A549 (cell line): ENCODE data around the gene NGLY1. TPM values are rescaled to one million over a fixed set of nuclear protein-coding genes. Genes with fewer than 3 reads are reported as not detected.

ENCODE experiments used
- ATAC-seq, 2 experiments: fragments of 200-7000 bp in 1 of 2; fragments of >200 bp in 1 of 2; cut with Nextera tagmentation in 1 of 2; cut with Tn5 transposase in 1 of 2; 3 replicates each; pipeline versions ENCODE4 v1.8.0 to v1.9.1; 2018 to 2020; ENCODE audit warnings: mild to moderate bottlenecking in 1 of 2, moderate library complexity in 1 of 2
- CTCF ChIA-PET: fragments of 300-600 bp; sonication (Branson Sonifier 250); formaldehyde crosslinking; extraction: SDS; loops from one replicate; lab custom pipeline; 2021; ENCODE audit warnings: antibody characterized with exemption, inconsistent platforms; lab: Yijun Ruan, JAX
- POLR2A ChIA-PET: fragments of 350-600 bp; formaldehyde crosslinking; extraction: SDS; loops from one replicate; lab custom pipeline; 2021; ENCODE audit warnings: antibody characterized with exemption, inconsistent platforms; lab: Yijun Ruan, JAX
- DNase-seq, 2 experiments: peaks; one replicate each; pipeline versions ENCODE4 v3.0.0 to v3.0.0-alpha.2; 2011 to 2016; ENCODE audit warnings: low read depth in 1 of 2, low spot score in 1 of 2
- FAIRE-seq: peaks from 2 replicates; lab custom pipeline; 2011; peaks lifted over from hg19 to GRCh38; lab: Jason Lieb, UNC
- H3K27ac ChIP-seq, 2 experiments: fragments of >200 bp; sonication (Bioruptor Twin); formaldehyde crosslinking; 3 replicates each; pipeline ENCODE4 v1.5.1; 2016 to 2017
- H3K4me1 ChIP-seq: fragments of >200 bp; sonication (Bioruptor Twin); formaldehyde crosslinking; 3 replicates; pipeline ENCODE4 v1.6.1; 2016
- H3K4me2 ChIP-seq: fragments of >200 bp; sonication (Bioruptor Twin); formaldehyde crosslinking; 3 replicates; pipeline ENCODE4 v1.6.1; 2016
- H3K4me3 ChIP-seq: fragments of >200 bp; sonication (Bioruptor Twin); formaldehyde crosslinking; 3 replicates; pipeline ENCODE4 v1.5.1; 2016
- H3K9me3 ChIP-seq: fragments of >200 bp; sonication (Bioruptor Twin); formaldehyde crosslinking; 3 replicates; pipeline ENCODE4 v1.6.1; 2016
- ATOH8 ChIP-seq: fragments of 250-450 bp; sonication (Bioruptor Pico); IDR thresholded peaks from 2 replicates; pipeline ENCODE4 v1.5.0; 2020; ENCODE audit warnings: low read depth, mild to moderate bottlenecking, moderate library complexity
- BCL3 ChIP-seq: fragments of >200 bp; sonication (Bioruptor Twin); formaldehyde crosslinking; IDR thresholded peaks from 3 replicates; pipeline ENCODE4 v1.6.1; 2016
- CBX8 ChIP-seq: fragments of 200-600 bp; sonication (generic); IDR thresholded peaks from 2 replicates; pipeline ENCODE4 v1.6.1; 2016
- CTCF ChIP-seq: fragments of >200 bp; sonication (Bioruptor Twin); formaldehyde crosslinking; IDR thresholded peaks from 3 replicates; pipeline ENCODE4 v1.5.1; 2016
- FOXS1 ChIP-seq: fragments of 250-450 bp; sonication (Bioruptor Pico); IDR thresholded peaks from 2 replicates; pipeline ENCODE4 v1.5.0; 2020; ENCODE audit warnings: mild to moderate bottlenecking, moderate library complexity
- HMGXB4 ChIP-seq: fragments of 250-450 bp; sonication (Bioruptor Pico); IDR thresholded peaks from 2 replicates; pipeline ENCODE4 v1.5.0; 2021; ENCODE audit warnings: mild to moderate bottlenecking, moderate library complexity, borderline replicate concordance
- JUN ChIP-seq, 2 experiments: fragments of >200 bp; sonication (Bioruptor Twin); formaldehyde crosslinking; IDR thresholded peaks; 2 replicates in 1 of 2; 3 replicates in 1 of 2; pipeline ENCODE4 v1.6.1; 2016 to 2017
- JUNB ChIP-seq: fragments of >200 bp; sonication (Bioruptor Twin); formaldehyde crosslinking; IDR thresholded peaks from 2 replicates; pipeline ENCODE4 v1.6.1; 2016
- KDM1A ChIP-seq: fragments of 200-600 bp; sonication (generic); IDR thresholded peaks from 2 replicates; pipeline ENCODE4 v1.6.1; 2016; ENCODE audit warnings: low read depth, mild to moderate bottlenecking
- NPAS2 ChIP-seq: fragments of 250-450 bp; sonication (Bioruptor Pico); IDR thresholded peaks from 2 replicates; pipeline ENCODE4 v1.8.0; 2022; ENCODE audit warnings: mild to moderate bottlenecking, moderate library complexity, borderline replicate concordance
- PBX3 ChIP-seq: IDR thresholded peaks from 2 replicates; pipeline ENCODE4 v1.6.1; 2012
- POLR2A ChIP-seq: IDR thresholded peaks from 2 replicates; pipeline ENCODE4 v1.6.1; 2012; ENCODE audit warnings: mild to moderate bottlenecking, low read length
- RARB ChIP-seq: fragments of 250-450 bp; sonication (Bioruptor Pico); IDR thresholded peaks from 2 replicates; pipeline ENCODE4 v1.8.0; 2021; ENCODE audit warnings: mild to moderate bottlenecking, moderate library complexity
- RCOR1 ChIP-seq: fragments of 150-350 bp; IDR thresholded peaks from 2 replicates; pipeline ENCODE4 v1.6.1; 2014; ENCODE audit warnings: antibody characterized with exemption, low read length, low read depth
- REST ChIP-seq: fragments of 200-600 bp; sonication (generic); IDR thresholded peaks from 2 replicates; pipeline ENCODE4 v1.6.1; 2016; ENCODE audit warnings: antibody characterized with exemption, mild to moderate bottlenecking, moderate library complexity
- RFX5 ChIP-seq: fragments of 450-650 bp; IDR thresholded peaks from 2 replicates; pipeline ENCODE4 v1.7.1; 2014; ENCODE audit warnings: antibody characterized with exemption, mild to moderate bottlenecking, moderate library complexity
- SMC3 ChIP-seq: fragments of >200 bp; sonication (Bioruptor Twin); formaldehyde crosslinking; IDR thresholded peaks from 3 replicates; pipeline ENCODE4 v1.6.1; 2018; ENCODE audit warnings: inconsistent platforms
- SREBF2 ChIP-seq: fragments of 450-650 bp; IDR thresholded peaks from 2 replicates; pipeline ENCODE4 v1.6.1; 2014; ENCODE audit warnings: mild to moderate bottlenecking, moderate library complexity
- TFCP2L1 ChIP-seq: fragments of 250-450 bp; sonication (Bioruptor Pico); IDR thresholded peaks from 2 replicates; pipeline ENCODE4 v1.5.0; 2021; ENCODE audit warnings: mild to moderate bottlenecking
- TP53 ChIP-seq: fragments of 250-450 bp; sonication (Bioruptor Pico); IDR thresholded peaks from 2 replicates; pipeline ENCODE4 v1.5.0; 2021; ENCODE audit warnings: mild to moderate bottlenecking, moderate library complexity
- ZC3H11A ChIP-seq: fragments of 450-650 bp; IDR thresholded peaks from 2 replicates; pipeline ENCODE4 v1.6.1; 2014; ENCODE audit warnings: antibody characterized with exemption, mild to moderate bottlenecking
- ZFP36 ChIP-seq: fragments of 450-650 bp; IDR thresholded peaks from 2 replicates; pipeline ENCODE4 v1.6.1; 2014; ENCODE audit warnings: borderline replicate concordance; ENCODE audit not compliant: partially characterized antibody
- WGBS: methylation state at CpG from one replicate; pipeline ENCODE4 v1.1.6; 2017; ENCODE audit errors: missing lambda C conversion rate; 5-methylcytosine and 5-hydroxymethylcytosine counted together
- polyA plus RNA-seq, 4 experiments: library from polyadenylated mRNA; depleted of rRNA in 3 of 4; stranded (reverse); fragments of >200 nt; fragmentation: RNase III in 1 of 4; extraction: RNeasy Plus Mini Kit Qiagen cat#74134 plus additional on column Dnase treatment in 1 of 4; gene quantifications; 2 replicates in 3 of 4; 3 replicates in 1 of 4; pipeline ENCODE4 v1.2.3, GENCODE V29; 2011 to 2017

The NGLY1 gene
- polyA plus RNA-seq, 2 of the 4 experiments (the other 2 are of a cell fraction) = 25.2 to 29.2 TPM

GRCh38 chr3:25817107-25817506 is 33.9 kb upstream of the NGLY1 start:
- Histone ChIP-seq H3K27ac (no peak overlapping the region), H3K4me1 (no peaks in the 10 kb centered on the region), H3K9me3 (no peaks in the 10 kb centered on the region), H3K4me2 (no peak overlapping the region), H3K4me3 (no peak overlapping the region)
- DNase-seq (no peak), FAIRE-seq (no peak), ATAC-seq (no peak)
- 2% methylated on average over 1 of the region's 1 CpG for WGBS
- ChIA-PET POLR2A (no interaction called here), CTCF (no interaction called here)
- TF ChIP-seq BCL3 (no peak), TP53 (CRISPR knock-in tag) (no peak), HMGXB4 (no peak), FOXS1 (CRISPR knock-in tag) (no peak), CTCF (no peak), JUN (IDR thresholded peaks at IDR 0.05) (no peak), KDM1A (no peak), JUNB (no peak), POLR2A (no peak), PBX3 (no peak), RCOR1 (no peak), ATOH8 (CRISPR knock-in tag) (no peak), ZFP36 (no peak), NPAS2 (CRISPR knock-in tag) (no peak), TFCP2L1 (no peak), SREBF2 (no peak)

- Histone ChIP-seq H3K4me2 (no peak overlapping the region), H3K9me3 (no peaks in the 10 kb centered on the region), H3K4me1 (no peaks in the 10 kb centered on the region), H3K27ac (no peak overlapping the region), H3K4me3 (no peak overlapping the region)
- TF ChIP-seq REST (no peak), BCL3 (no peak), ZFP36 (no peak), CBX8 (no peak), RFX5 (no peak), ZC3H11A (no peak), CTCF (no peak), SMC3 (no peak), RARB (CRISPR knock-in tag) (no peak)
- FAIRE-seq (no peak), DNase-seq (no peak), ATAC-seq (no peak; a peak in 1 of 6 replicates)
- CTCF ChIA-PET = no interaction called here
- 60% methylated on average over 4 of the region's 4 CpGs for WGBS
- POLR2A ChIA-PET = no interaction called here
Observed at GRCh38 chr3:25812644-25813043, 29.4 kb upstream of the NGLY1 start.
